SK-MEL-5 (cell line): ENCODE measurements around the gene POLR2J. TPM values are rescaled to one million over a fixed set of nuclear protein-coding genes. Genes with fewer than 3 reads are reported as not detected.

ENCODE experiments used
- DNase-seq: peaks from one replicate; pipeline ENCODE4 v3.0.0-alpha.2; 2016; ENCODE audit warnings: low read depth, low spot score
- in situ Hi-C: cut with HindIII; loops from 2 replicates; pipeline ENCODE4 v1.10.0; 2016; ENCODE audit warnings: low sequenced_read_pairs, high pct_unique_total_duplicates, low pct_unique_long_range_greater_than_20kb
- total RNA-seq: library from RNA; depleted of rRNA; stranded (reverse); fragments of >200 nt; shearing (Covaris generic); gene quantifications from 2 replicates; pipeline ENCODE4 v1.2.3, GENCODE V29; 2014

The POLR2J gene
- total RNA-seq, 1 experiment from 2014 or later = 105 TPM

GRCh38 chr7:102453319-102453718, 25.4 kb downstream of the POLR2J start:
- DNase-seq = no peak
- in situ Hi-C loops = no loop called here

GRCh38 chr7:102452451-102452850, 26.3 kb downstream of the POLR2J start:
- no peak for DNase-seq
- in situ Hi-C loops = no loop called here

GRCh38 chr7:102451371-102452054, 27.2 kb downstream of the POLR2J start:
- in situ Hi-C loops = no loop called here
- DNase-seq = peak; percentile 55

- DNase-seq = peak; percentile 40
- in situ Hi-C loops = no loop called here
Observed at GRCh38 chr7:102450242-102450641, 28.5 kb downstream of the POLR2J start.

DNA sequence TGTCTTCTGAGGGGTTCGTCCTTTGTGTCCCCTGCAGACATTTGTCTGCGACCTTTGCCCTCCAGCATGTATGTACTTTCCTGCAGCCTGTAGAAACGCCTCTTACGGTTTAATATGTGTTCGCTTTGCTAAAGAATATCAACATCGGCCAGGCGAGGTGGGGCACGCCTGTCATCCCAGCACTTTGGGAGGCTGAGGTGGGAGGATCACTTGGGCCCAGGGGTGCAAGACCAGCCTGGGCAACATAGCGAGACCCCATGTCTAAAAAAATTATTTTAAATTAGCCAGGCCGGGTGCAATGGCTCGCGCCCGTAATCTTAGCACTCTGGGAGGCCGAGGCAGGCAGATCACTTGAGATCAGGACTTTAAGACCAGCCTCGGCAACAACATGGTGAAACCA, 29.6 kb downstream of the POLR2J start:
- in situ Hi-C loops = no loop called here
- DNase-seq = no peak

GRCh38 chr7:102447311-102447710, 31.4 kb downstream of the POLR2J start:
- in situ Hi-C loops = no loop called here
- DNase-seq = no peak

- in situ Hi-C loops = no loop called here
- DNase-seq = no peak
Observed at GRCh38 chr7:102446387-102447156, 32.1 kb downstream of the POLR2J start.

DNA sequence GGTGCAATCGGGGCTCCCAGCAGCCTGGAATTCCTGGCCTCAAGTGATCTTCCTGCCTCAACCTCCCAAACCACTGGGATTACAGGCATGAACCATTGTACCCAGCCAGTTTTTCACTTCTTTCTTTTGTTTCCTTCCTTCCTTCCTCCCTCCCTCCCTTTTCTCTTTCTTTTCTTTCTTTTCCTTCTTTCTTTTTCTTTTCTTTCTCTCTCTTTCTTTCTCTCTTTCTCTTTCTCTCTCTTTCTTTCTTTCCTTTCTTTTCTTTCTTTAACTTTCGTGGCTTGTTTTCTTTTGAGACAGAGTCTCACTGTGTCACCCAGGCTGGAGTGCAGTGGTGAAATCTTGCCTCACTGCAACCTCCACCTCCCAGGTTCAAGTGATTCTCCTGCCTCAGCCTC, 33.0 kb downstream of the POLR2J start:
- in situ Hi-C loops = no loop called here
- no peak for DNase-seq

DNA sequence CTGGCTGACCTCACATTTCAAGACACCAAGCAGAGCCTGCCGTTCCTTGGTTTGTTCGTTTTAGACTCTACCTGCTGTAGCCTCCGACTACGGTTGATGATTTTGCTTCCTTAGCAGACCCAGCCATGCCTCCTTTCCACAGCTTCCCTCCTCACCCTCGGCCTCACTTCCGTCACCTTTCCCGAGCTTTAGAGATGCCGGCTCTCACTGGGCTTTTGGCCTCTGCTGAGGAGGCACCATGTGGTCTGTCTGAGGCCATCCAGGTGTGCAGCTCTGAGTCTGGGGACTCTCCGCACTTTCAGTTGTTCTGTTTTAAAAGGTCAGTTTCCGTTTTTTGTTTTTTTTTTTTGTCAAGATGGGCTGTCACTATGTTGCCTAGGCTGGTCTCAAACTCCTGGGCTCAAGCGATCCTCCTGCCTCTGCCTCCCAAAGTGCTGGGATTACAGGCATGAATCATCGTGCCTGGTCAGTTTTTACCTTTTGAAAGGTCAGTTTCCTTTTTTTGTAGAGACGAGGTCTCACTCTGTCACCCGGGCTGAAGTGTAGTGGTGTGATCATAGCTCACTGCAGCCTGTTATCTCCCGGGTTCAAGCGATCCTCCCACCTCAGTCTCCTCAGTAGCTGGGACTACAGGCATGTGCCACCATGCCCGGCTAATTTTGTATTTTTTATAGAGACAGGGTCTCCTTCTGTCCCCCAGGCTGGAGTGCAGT, 33.6 kb downstream of the POLR2J start:
- in situ Hi-C loops = no loop called here
- no peak for DNase-seq

DNA sequence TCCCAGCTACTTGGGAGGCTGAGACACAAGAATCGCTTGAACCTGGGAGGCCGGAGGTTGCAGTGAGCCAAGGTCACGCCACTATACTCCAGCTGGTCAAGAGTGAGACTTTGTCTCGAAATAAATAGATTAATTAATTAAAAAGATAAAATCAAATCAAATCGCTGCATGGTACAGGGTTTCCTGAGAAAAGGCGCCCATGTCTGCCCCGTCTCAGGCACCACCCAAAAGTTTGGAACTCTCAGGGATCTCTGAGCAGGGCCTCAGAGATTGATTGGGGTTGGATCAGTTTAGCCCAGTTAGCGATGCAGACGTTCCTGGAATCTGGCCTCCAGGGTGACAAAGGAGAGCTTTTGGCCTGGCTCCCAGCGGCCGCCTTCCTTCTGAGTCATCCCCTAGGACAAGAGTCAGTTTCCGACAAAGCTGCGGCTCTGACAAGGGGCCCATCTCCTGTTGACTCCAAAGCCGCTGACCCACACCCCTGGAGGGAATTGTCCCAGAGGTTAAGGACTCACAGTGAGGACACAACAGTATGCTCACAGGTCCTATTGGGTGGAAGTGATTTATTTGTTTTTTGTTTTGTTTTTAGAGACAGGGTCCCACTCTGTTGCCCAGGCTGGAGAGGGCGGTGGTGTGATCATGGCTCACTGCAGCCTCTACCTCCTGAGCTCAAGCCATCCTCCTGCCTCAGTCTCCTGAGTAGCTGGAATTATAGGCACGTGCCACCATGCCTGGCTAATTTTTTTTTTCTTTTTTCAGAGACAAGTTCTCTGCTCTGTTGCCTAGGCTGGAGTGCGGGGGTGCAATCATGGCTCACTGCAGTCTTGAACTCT, 38.5 kb downstream of the POLR2J start:
- no peak for DNase-seq
- in situ Hi-C loops = no loop called here

GRCh38 chr7:102436118-102436517, 42.6 kb downstream of the POLR2J start:
- in situ Hi-C loops = no loop called here
- DNase-seq = no peak

DNA sequence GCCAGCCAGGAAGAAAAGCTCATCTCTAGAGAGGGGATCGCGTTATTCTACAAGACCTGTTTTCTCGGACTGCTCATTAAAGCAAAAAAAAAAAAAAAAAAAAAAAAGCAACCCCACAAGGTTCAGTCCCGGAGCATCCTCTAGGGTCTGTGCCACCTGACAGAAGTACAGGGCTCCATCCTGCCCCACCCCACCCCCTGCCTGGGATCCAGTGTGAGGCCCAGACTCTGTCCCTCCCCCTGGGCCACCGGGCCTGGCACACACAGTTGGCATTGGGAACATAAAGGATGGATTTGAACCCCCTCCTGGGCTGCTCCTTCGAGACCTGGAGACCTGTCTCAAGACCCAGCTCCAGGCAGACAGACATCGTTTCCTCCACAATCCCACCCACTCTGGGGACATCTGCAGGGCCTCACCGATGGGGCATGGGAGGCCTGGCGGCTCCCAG, 44.7 kb downstream of the POLR2J start:
- DNase-seq = peak; percentile 20
- in situ Hi-C loops = no loop called here

- in situ Hi-C loops = no loop called here
- peak; percentile 64 for DNase-seq
Observed at GRCh38 chr7:102433219-102434038, 45.3 kb downstream of the POLR2J start, which contains the start of gene ORAI2. Gene ORAI2 (plus strand): TSS chr7:102433575. CDS start chr7:102438957, 5,382 bp downstream.

DNA sequence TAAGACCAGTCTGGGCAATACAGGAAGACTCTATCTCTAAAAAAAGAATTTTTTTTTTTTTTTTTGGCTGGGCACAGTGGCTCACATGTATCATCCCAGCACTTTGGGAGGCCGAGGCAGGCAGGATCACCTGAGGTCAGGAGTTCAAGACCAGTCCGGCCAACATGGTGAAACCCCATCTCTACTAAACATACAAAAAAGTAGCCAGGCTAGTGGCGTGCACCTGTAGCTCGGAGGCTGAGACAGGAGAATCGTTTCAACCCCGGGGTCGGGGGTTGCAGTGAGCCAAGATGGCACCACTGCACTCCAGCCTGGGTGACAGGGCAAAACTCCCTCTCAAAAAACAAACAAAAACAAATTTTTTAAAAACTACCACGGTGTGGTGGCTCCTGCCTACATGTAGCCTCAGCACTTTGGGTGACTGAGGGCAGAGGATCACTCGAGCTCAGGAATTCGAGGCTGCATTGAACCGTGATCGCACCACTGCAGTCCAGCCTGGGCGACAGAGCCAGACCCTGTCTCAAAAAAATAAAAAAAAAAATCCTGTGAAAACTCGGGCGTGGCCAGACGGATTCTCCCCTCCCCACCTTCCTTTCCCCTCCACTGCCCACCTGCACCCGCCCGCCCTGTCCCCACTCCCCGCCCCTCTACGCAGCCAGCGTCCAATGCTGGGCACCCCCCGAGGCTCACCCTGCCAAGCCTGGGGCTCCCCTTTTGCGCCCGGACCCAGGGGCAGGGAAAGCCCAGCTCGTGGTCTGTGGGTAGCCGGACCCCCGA, 46.1 kb downstream of the POLR2J start:
- in situ Hi-C loops = no loop called here
- DNase-seq = no peak

DNA sequence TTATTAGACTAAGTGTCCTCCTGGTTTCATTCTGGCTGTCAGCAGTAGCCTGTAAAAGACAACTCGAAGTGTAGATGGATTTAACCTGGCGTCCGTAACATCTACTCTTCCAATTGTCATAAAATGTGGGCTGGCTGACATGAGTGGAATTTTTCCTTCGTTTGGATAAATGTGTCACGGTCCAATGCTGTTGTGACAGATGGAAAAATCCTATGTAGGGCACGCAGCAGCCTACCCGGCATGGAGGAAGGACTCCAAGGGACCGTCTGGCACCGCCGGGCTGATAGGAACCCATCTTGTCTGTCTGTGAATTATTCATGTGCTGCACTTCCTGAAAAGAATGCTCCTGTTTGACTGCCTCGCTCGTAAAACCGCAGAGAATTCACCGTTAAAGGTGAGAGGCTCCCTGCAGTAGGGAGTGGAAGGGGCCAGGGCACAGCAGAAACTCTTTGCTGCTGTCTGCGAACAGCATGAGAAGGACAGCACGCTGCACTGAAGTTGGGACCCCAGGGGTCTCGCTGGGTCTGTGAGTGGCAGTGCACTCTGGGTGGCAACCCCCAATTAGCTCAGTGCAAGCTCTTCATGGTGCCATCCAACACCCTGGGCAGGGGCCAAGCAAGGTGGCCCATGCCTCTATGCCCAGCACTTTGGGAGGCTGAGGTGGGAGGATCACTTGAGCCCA, 47.0 kb downstream of the POLR2J start:
- in situ Hi-C loops = no loop called here
- no peak for DNase-seq
